ENCODE data around the gene TTC7B.

Gene TTC7B

GRCh38 chr14:90743425-90743824, 72.8 kb downstream of the TTC7B start:
- peak overlapping the region; percentile 5 for H3K27ac ChIP-seq (ENCODE audit: low read depth, low read length)
- H3K9me3 ChIP-seq (ENCODE audit: low read length) = no peaks in the 10 kb centered on the region
- H3K4me1 ChIP-seq (ENCODE audit: insufficient read depth, low read length) = peaks cover 30% of the 10 kb centered on the region
- no peaks in the 10 kb centered on the region for H3K36me3 ChIP-seq (ENCODE audit: insufficient read depth, low read length)
- H3K4me3 ChIP-seq (ENCODE audit: low read depth in 1 of 2, low read length in 2 of 2) = no peak overlapping the region
- no peak overlapping the region for H3K9ac ChIP-seq (ENCODE audit: low read length)
- H3K27me3 ChIP-seq (ENCODE audit: control insufficient read depth in 1 of 2, insufficient read depth in 2 of 2, low read length in 2 of 2) = no peaks in the 10 kb centered on the region

GRCh38 chr14:90742729-90743128, 73.5 kb downstream of the TTC7B start:
- no peak overlapping the region for H3K9ac ChIP-seq (ENCODE audit: low read length)
- H3K4me1 ChIP-seq (ENCODE audit: insufficient read depth, low read length) = peaks cover 30% of the 10 kb centered on the region
- H3K27ac ChIP-seq (ENCODE audit: low read depth, low read length) = peak overlapping the region; percentile 5
- H3K4me3 ChIP-seq (ENCODE audit: low read depth in 1 of 2, low read length in 2 of 2) = no peak overlapping the region
- H3K9me3 ChIP-seq (ENCODE audit: low read length) = no peaks in the 10 kb centered on the region
- H3K27me3 ChIP-seq (ENCODE audit: control insufficient read depth in 1 of 2, insufficient read depth in 2 of 2, low read length in 2 of 2) = no peaks in the 10 kb centered on the region
- H3K36me3 ChIP-seq (ENCODE audit: insufficient read depth, low read length) = no peaks in the 10 kb centered on the region

- H3K4me1 ChIP-seq (ENCODE audit: insufficient read depth, low read length) = peaks cover 30% of the 10 kb centered on the region
- H3K27ac ChIP-seq (ENCODE audit: low read depth, low read length) = peak overlapping the region; percentile 5
- H3K9me3 ChIP-seq (ENCODE audit: low read length) = no peaks in the 10 kb centered on the region
- H3K27me3 ChIP-seq (ENCODE audit: control insufficient read depth in 1 of 2, insufficient read depth in 2 of 2, low read length in 2 of 2) = no peaks in the 10 kb centered on the region
- no peaks in the 10 kb centered on the region for H3K36me3 ChIP-seq (ENCODE audit: insufficient read depth, low read length)
- no peak overlapping the region for H3K9ac ChIP-seq (ENCODE audit: low read length)
- no peak overlapping the region for H3K4me3 ChIP-seq (ENCODE audit: low read depth in 1 of 2, low read length in 2 of 2)
Measured at GRCh38 chr14:90742252-90742651, 74.0 kb downstream of the TTC7B start.

GRCh38 chr14:90741682-90741946, 74.6 kb downstream of the TTC7B start:
- H3K27me3 ChIP-seq (ENCODE audit: control insufficient read depth in 1 of 2, insufficient read depth in 2 of 2, low read length in 2 of 2) = no peaks in the 10 kb centered on the region
- no peak overlapping the region for H3K9ac ChIP-seq (ENCODE audit: low read length)
- H3K4me3 ChIP-seq (ENCODE audit: low read depth in 1 of 2, low read length in 2 of 2) = no peak overlapping the region
- no peak overlapping the region for H3K27ac ChIP-seq (ENCODE audit: low read depth, low read length)
- peaks cover 30% of the 10 kb centered on the region for H3K4me1 ChIP-seq (ENCODE audit: insufficient read depth, low read length)
- H3K9me3 ChIP-seq (ENCODE audit: low read length) = no peaks in the 10 kb centered on the region
- no peaks in the 10 kb centered on the region for H3K36me3 ChIP-seq (ENCODE audit: insufficient read depth, low read length)

GRCh38 chr14:90740946-90741681, 75.1 kb downstream of the TTC7B start:
- Histone ChIP-seq H3K9ac (ENCODE audit: low read length) (no peak overlapping the region), H3K4me1 (ENCODE audit: insufficient read depth, low read length) (peaks cover 30% of the 10 kb centered on the region), H3K27ac (ENCODE audit: low read depth, low read length) (no peak overlapping the region), H3K4me3 (ENCODE audit: low read depth in 1 of 2, low read length in 2 of 2) (no peak overlapping the region), H3K36me3 (ENCODE audit: insufficient read depth, low read length) (no peaks in the 10 kb centered on the region), H3K27me3 (ENCODE audit: control insufficient read depth in 1 of 2, insufficient read depth in 2 of 2, low read length in 2 of 2) (no peaks in the 10 kb centered on the region), H3K9me3 (ENCODE audit: low read length) (no peaks in the 10 kb centered on the region)

- H3K9me3 ChIP-seq (ENCODE audit: low read length) = no peaks in the 10 kb centered on the region
- H3K9ac ChIP-seq (ENCODE audit: low read length) = no peak overlapping the region
- no peaks in the 10 kb centered on the region for H3K27me3 ChIP-seq (ENCODE audit: control insufficient read depth in 1 of 2, insufficient read depth in 2 of 2, low read length in 2 of 2)
- no peak overlapping the region for H3K27ac ChIP-seq (ENCODE audit: low read depth, low read length)
- H3K4me1 ChIP-seq (ENCODE audit: insufficient read depth, low read length) = peaks cover 30% of the 10 kb centered on the region
- no peak overlapping the region for H3K4me3 ChIP-seq (ENCODE audit: low read depth in 1 of 2, low read length in 2 of 2)
- H3K36me3 ChIP-seq (ENCODE audit: insufficient read depth, low read length) = no peaks in the 10 kb centered on the region
Measured at GRCh38 chr14:90740081-90740480, 76.1 kb downstream of the TTC7B start.

- Histone ChIP-seq H3K4me1 (ENCODE audit: insufficient read depth, low read length) (peaks cover 30% of the 10 kb centered on the region), H3K27ac (ENCODE audit: low read depth, low read length) (no peak overlapping the region), H3K36me3 (ENCODE audit: insufficient read depth, low read length) (no peaks in the 10 kb centered on the region), H3K4me3 (ENCODE audit: low read depth in 1 of 2, low read length in 2 of 2) (no peak overlapping the region), H3K9me3 (ENCODE audit: low read length) (no peaks in the 10 kb centered on the region), H3K9ac (ENCODE audit: low read length) (no peak overlapping the region), H3K27me3 (ENCODE audit: control insufficient read depth in 1 of 2, insufficient read depth in 2 of 2, low read length in 2 of 2) (no peaks in the 10 kb centered on the region)
Measured at GRCh38 chr14:90739318-90740068, 76.7 kb downstream of the TTC7B start.

- Histone ChIP-seq H3K27me3 (ENCODE audit: control insufficient read depth in 1 of 2, insufficient read depth in 2 of 2, low read length in 2 of 2) (no peaks in the 10 kb centered on the region), H3K4me1 (ENCODE audit: insufficient read depth, low read length) (peaks cover 8% of the 10 kb centered on the region), H3K4me3 (ENCODE audit: low read depth in 1 of 2, low read length in 2 of 2) (peak overlapping the region in 1 of 2 donors; percentile 16), H3K27ac (ENCODE audit: low read depth, low read length) (no peak overlapping the region), H3K9me3 (ENCODE audit: low read length) (no peaks in the 10 kb centered on the region), H3K36me3 (ENCODE audit: insufficient read depth, low read length) (peaks cover 7% of the 10 kb centered on the region), H3K9ac (ENCODE audit: low read length) (no peak overlapping the region)
Measured at GRCh38 chr14:90733139-90733808, 83.0 kb downstream of the TTC7B start.

GRCh38 chr14:90732718-90733117, 83.5 kb downstream of the TTC7B start:
- no peak overlapping the region for H3K27ac ChIP-seq (ENCODE audit: low read depth, low read length)
- peaks cover 7% of the 10 kb centered on the region for H3K36me3 ChIP-seq (ENCODE audit: insufficient read depth, low read length)
- H3K4me1 ChIP-seq (ENCODE audit: insufficient read depth, low read length) = peaks cover 8% of the 10 kb centered on the region
- H3K27me3 ChIP-seq (ENCODE audit: control insufficient read depth in 1 of 2, insufficient read depth in 2 of 2, low read length in 2 of 2) = no peaks in the 10 kb centered on the region
- peak overlapping the region in 1 of 2 donors; percentile 16 for H3K4me3 ChIP-seq (ENCODE audit: low read depth in 1 of 2, low read length in 2 of 2)
- H3K9ac ChIP-seq (ENCODE audit: low read length) = no peak overlapping the region
- H3K9me3 ChIP-seq (ENCODE audit: low read length) = no peaks in the 10 kb centered on the region

GRCh38 chr14:90732139-90732538, 84.1 kb downstream of the TTC7B start:
- H3K27ac ChIP-seq (ENCODE audit: low read depth, low read length) = no peak overlapping the region
- H3K9ac ChIP-seq (ENCODE audit: low read length) = no peak overlapping the region

GRCh38 chr14:90731487-90731886, 84.7 kb downstream of the TTC7B start:
- no peaks in the 10 kb centered on the region for H3K27me3 ChIP-seq (ENCODE audit: control insufficient read depth in 1 of 2, insufficient read depth in 2 of 2, low read length in 2 of 2)

More at GRCh38 chr14:90732139-90732538, 84.1 kb downstream of the TTC7B start:
- no peaks in the 10 kb centered on the region for H3K9me3 ChIP-seq (ENCODE audit: low read length)
- no peaks in the 10 kb centered on the region for H3K27me3 ChIP-seq (ENCODE audit: control insufficient read depth in 1 of 2, insufficient read depth in 2 of 2, low read length in 2 of 2)
- H3K4me3 ChIP-seq (ENCODE audit: low read depth in 1 of 2, low read length in 2 of 2) = no peak overlapping the region
- peaks cover 9% of the 10 kb centered on the region for H3K4me1 ChIP-seq (ENCODE audit: insufficient read depth, low read length)
- peaks cover 7% of the 10 kb centered on the region for H3K36me3 ChIP-seq (ENCODE audit: insufficient read depth, low read length)

More at GRCh38 chr14:90731487-90731886, 84.7 kb downstream of the TTC7B start:
- peaks cover 16% of the 10 kb centered on the region for H3K4me1 ChIP-seq (ENCODE audit: insufficient read depth, low read length)
- H3K9me3 ChIP-seq (ENCODE audit: low read length) = no peaks in the 10 kb centered on the region
- no peak overlapping the region for H3K4me3 ChIP-seq (ENCODE audit: low read depth in 1 of 2, low read length in 2 of 2)
- H3K9ac ChIP-seq (ENCODE audit: low read length) = no peak overlapping the region
- H3K36me3 ChIP-seq (ENCODE audit: insufficient read depth, low read length) = peaks cover 7% of the 10 kb centered on the region
- H3K27ac ChIP-seq (ENCODE audit: low read depth, low read length) = no peak overlapping the region

Measured in muscle layer of colon (tissue), 2 donors.